ENCODE data around the gene ANO10. TPM values are rescaled to one million over a fixed set of nuclear protein-coding genes. Genes with fewer than 3 reads are reported as not detected.
A peak's percentile ranks its signal among the peaks of the same experiment; 100 is the strongest.

Gene ANO10
- polyA plus RNA-seq, 1 donor from 2014 or later, result 5.8 TPM

DNA sequence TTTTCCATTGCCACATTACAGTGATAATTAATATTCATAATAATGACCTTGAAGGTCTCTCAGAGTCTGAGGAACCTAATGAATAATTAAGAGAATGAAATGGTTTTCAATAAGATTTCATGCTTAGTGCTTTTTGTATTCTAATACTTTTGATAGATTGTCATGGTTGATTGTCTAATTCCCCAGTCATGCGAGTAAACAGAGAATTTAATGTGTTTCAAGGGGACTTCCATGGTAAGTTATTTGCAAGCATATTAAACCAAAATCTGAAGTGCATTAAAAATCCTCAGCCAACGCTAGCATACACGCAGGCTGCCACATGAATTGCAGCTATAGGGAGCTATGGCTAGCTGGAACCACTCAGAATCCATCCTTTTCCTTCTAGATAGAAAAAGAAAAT lies 18.9 kb upstream of the ANO10 start:
- H3K9me3 Mint-ChIP-seq, result no peaks in the 10 kb centered on the region
- H3K27me3 Mint-ChIP-seq, result peaks cover 1% of the 10 kb centered on the region
- no peak overlapping the region for H3K27ac Mint-ChIP-seq
- peaks cover 2% of the 10 kb centered on the region for H3K36me3 Mint-ChIP-seq
- H3K4me3 Mint-ChIP-seq, result no peak overlapping the region
- H3K4me1 Mint-ChIP-seq, result peaks cover 0 to 1% (median 0%) of the 10 kb centered on the region in 3 donors

- Mint-ChIP-seq H3K36me3 (peaks cover 2% of the 10 kb centered on the region), H3K9me3 (peaks cover 0 to under 1% (median 0%) of the 10 kb centered on the region in 3 donors), H3K27ac (no peak overlapping the region), H3K4me1 (peaks cover 0 to 1% (median 0%) of the 10 kb centered on the region in 3 donors), H3K4me3 (no peak overlapping the region), H3K27me3 (peaks cover 3% of the 10 kb centered on the region)
Measured at GRCh38 chr3:43638594-43639447, 17.0 kb upstream of the ANO10 start.

DNA sequence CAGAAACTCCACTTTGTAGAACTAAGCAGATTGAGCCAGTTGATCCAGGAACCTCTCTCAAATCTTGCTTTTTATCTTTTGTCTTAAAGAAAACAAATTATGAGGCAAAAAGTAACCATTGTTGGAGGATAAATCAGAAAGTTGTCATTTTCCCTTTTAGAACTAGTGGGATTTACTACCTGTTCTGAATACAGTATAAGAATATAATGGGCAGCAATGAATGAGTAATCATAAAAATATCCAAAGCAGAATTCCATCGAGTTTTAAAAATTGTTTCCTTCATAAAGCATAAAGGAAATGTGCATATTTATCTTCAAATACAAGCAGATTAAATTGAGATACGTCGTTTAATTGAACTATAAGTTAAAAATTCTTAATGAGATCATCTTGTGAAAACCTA lies 15.9 kb upstream of the ANO10 start:
- Mint-ChIP-seq H3K4me3 (no peak overlapping the region), H3K36me3 (peaks cover 2% of the 10 kb centered on the region), H3K9me3 (peaks cover 0 to 4% (median 0%) of the 10 kb centered on the region in 3 donors), H3K27me3 (peaks cover 3% of the 10 kb centered on the region), H3K4me1 (peaks cover 0 to 1% (median 0%) of the 10 kb centered on the region in 3 donors), H3K27ac (no peak overlapping the region)

DNA sequence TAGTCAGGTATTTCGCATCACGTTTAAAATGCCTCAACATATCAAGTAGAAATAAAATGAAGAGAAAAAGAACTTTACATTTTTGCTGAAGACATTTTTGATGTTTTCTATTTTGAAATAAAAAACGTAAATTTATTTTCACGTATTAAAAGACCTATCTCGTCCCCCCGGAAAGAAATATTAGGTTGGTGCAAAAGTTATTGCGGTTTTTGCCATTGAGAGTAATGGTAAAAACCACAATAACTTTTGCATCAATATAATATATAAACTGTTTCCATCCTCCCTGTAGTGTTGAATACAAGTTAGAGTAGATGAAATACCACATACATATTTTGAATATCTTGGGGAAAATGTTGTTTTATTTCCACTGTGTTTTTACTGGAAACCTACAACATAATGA lies 11.2 kb upstream of the ANO10 start:
- Mint-ChIP-seq H3K4me3 (no peak overlapping the region), H3K36me3 (no peaks in the 10 kb centered on the region), H3K4me1 (no peaks in the 10 kb centered on the region), H3K27ac (no peak overlapping the region), H3K27me3 (peaks cover 2% of the 10 kb centered on the region), H3K9me3 (peaks cover 0 to 4% (median 2%) of the 10 kb centered on the region in 3 donors)

- Mint-ChIP-seq H3K4me3 (no peak overlapping the region), H3K27me3 (peaks cover 2% of the 10 kb centered on the region), H3K27ac (no peak overlapping the region), H3K9me3 (peaks cover 0 to 4% (median 2%) of the 10 kb centered on the region in 3 donors), H3K36me3 (no peaks in the 10 kb centered on the region), H3K4me1 (no peaks in the 10 kb centered on the region)
Measured at GRCh38 chr3:43632269-43632733, 10.5 kb upstream of the ANO10 start.

DNA sequence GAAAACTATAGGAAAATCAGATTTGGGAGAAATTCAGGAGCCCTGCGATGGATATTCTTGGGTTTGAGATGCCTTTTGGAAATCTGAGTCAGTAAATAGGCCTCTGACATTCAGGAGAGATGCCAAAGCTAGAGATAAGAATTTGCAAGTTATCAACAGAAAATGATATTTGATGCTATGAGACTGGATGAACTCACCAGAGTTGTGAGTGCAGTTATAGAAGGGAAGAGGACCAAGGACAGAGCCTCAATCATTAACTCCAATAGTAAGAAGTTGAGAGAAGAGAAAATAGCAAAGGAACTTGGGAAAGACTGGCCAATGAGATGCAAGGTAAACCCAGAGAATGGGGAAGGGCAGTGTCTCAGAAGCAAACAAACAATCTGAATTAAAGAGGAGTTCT lies 7.9 kb upstream of the ANO10 start:
- Mint-ChIP-seq H3K27me3 (peaks cover 3% of the 10 kb centered on the region), H3K9me3 (peaks cover 0 to 4% (median 2%) of the 10 kb centered on the region in 3 donors), H3K27ac (no peak overlapping the region), H3K4me1 (no peaks in the 10 kb centered on the region), H3K4me3 (no peak overlapping the region), H3K36me3 (peaks cover 3% of the 10 kb centered on the region)

DNA sequence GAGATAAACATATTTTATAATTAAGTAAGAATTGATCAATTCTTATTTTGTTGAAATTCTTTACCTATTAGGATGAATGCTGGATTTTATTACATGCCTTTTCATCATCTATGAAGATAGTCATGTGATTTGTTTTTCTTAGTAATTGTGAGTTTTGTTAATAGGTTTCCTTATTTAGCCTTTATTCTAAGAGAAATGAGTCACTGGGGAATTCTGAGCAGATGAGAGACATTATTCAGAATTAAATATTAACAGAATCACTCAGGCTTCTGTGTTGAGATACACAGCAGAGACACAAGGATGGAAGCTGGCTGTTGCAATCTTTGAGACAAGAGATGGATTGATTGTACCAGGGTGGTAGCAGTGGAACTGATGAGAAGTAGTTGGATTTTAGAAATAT lies 7.4 kb upstream of the ANO10 start:
- peaks cover 2% of the 10 kb centered on the region for H3K27me3 Mint-ChIP-seq
- H3K36me3 Mint-ChIP-seq, result peaks cover 3% of the 10 kb centered on the region
- H3K4me3 Mint-ChIP-seq, result no peak overlapping the region
- peaks cover 0 to 4% (median 2%) of the 10 kb centered on the region in 3 donors for H3K9me3 Mint-ChIP-seq
- H3K27ac Mint-ChIP-seq, result no peak overlapping the region
- no peaks in the 10 kb centered on the region for H3K4me1 Mint-ChIP-seq

GRCh38 chr3:43627360-43627759 lies 5.5 kb upstream of the ANO10 start:
- H3K9me3 Mint-ChIP-seq, result peaks cover 0 to 2% (median 0%) of the 10 kb centered on the region in 3 donors
- H3K4me1 Mint-ChIP-seq, result peaks cover 2 to 7% (median 4%) of the 10 kb centered on the region in 3 donors
- H3K4me3 Mint-ChIP-seq, result no peak overlapping the region
- H3K27ac Mint-ChIP-seq, result no peak overlapping the region
- peaks cover 2% of the 10 kb centered on the region for H3K27me3 Mint-ChIP-seq
- H3K36me3 Mint-ChIP-seq, result peaks cover 3% of the 10 kb centered on the region

GRCh38 chr3:43624619-43625305 lies 3.0 kb upstream of the ANO10 start:
- peaks cover 3% of the 10 kb centered on the region for H3K36me3 Mint-ChIP-seq
- H3K4me1 Mint-ChIP-seq, result peaks cover 8 to 11% (median 8%) of the 10 kb centered on the region in 3 donors
- H3K4me3 Mint-ChIP-seq, result peak overlapping the region in 1 of 4 donors; percentile 72
- no peaks in the 10 kb centered on the region for H3K9me3 Mint-ChIP-seq
- H3K27me3 Mint-ChIP-seq, result peaks cover 2% of the 10 kb centered on the region
- no peak overlapping the region for H3K27ac Mint-ChIP-seq

DNA sequence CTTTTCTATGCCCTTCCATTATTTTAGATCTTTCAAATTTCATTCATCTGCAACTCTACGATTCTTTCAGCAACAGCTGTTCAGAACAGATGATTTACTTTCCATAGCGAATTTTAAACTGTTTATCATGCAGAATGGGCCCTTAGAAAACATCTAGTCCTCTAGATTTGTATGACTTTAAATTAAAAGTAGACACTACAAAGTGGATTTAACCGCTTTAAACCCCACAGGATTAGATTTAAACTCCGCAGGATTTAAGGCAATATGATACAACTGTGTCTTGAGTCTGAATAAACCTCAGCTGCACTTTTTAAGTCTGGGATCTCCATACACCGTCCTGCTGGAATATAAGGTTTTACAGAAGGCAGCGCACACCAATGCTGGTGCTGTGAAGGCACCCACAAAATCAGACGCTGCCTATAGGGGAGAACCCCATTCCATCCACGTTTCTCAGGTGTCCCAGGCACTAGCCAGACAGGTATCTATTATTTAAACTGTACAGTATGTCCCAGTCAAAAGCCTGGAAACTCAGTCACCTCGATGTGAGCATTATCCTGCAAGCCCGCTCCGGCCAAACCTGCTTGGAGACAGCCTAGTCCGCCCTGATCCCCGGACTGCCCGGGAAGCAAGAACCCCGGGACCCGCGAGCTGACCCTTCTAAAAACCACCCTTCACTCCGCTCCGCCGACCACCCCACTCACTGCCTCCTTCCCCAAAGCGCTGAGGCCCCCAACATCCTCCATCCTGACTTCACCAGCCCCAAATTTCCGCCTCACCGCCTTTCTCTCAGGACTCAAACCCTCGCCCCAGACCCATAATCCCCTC lies 768 bp downstream of the ANO10 start:
- H3K4me3 Mint-ChIP-seq, result peak overlapping the region; percentile 82 to 95 (median 92)

GRCh38 chr3:43619588-43619987 lies 2.2 kb downstream of the ANO10 start:
- Mint-ChIP-seq H3K4me3 (peak overlapping the region in 1 of 4 donors; percentile 82), H3K27ac (no peak overlapping the region), H3K27me3 (no peaks in the 10 kb centered on the region), H3K4me1 (peaks cover 8 to 14% (median 11%) of the 10 kb centered on the region in 3 donors), H3K36me3 (no peaks in the 10 kb centered on the region), H3K9me3 (no peaks in the 10 kb centered on the region)

More for the DNA sequence above, 768 bp downstream of the ANO10 start:
- Mint-ChIP-seq H3K4me1 (peaks cover 8 to 14% (median 11%) of the 10 kb centered on the region in 3 donors), H3K36me3 (peaks cover 3% of the 10 kb centered on the region), H3K27me3 (peaks cover 2% of the 10 kb centered on the region), H3K27ac (peak overlapping the region in 1 of 3 donors; percentile 47), H3K9me3 (no peaks in the 10 kb centered on the region)

DNA sequence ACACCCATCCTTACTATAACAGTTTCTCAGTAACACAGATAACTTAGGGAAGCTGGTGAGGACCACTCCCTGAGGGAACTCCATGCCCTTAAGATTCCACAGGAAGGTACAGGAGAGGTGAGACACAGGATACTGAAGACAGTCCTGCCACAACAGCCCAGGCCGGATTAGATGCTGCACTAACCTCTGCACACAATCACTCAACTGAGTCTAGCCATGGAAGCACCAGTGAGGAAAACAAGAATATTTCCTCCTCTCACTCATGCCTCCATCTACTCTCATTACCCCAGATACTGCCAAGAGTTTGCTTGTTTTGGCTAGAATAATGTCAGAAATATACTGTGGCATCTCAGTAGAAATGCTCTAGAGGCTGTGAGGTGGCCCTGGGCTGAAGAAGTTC lies 3.7 kb downstream of the ANO10 start:
- H3K9me3 Mint-ChIP-seq, result no peaks in the 10 kb centered on the region
- H3K27me3 Mint-ChIP-seq, result no peaks in the 10 kb centered on the region
- peak overlapping the region in 1 of 3 donors; percentile 20 for H3K27ac Mint-ChIP-seq
- H3K4me1 Mint-ChIP-seq, result peaks cover 8 to 14% (median 11%) of the 10 kb centered on the region in 3 donors
- no peaks in the 10 kb centered on the region for H3K36me3 Mint-ChIP-seq
- no peak overlapping the region for H3K4me3 Mint-ChIP-seq

- H3K4me3 Mint-ChIP-seq, result no peak overlapping the region
Measured at GRCh38 chr3:43616034-43616433, 5.8 kb downstream of the ANO10 start.

DNA sequence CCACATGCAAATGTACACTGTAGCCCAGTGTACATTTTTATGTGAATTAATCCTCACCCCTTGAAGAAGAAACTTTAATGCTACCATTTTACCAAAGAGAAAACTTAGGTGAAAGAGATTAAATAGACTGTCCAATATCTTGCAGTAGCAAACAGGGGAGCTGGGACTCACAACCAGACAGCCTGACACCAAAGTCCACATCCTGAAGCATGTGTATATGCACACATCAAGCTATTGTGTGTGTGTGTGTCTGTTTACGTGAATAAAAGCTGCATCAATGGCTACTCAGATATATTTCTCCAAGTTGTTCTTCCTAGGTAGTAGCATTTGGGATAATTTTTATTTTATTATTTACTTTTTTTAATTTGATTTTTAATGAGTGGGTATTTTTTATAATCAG lies 6.7 kb downstream of the ANO10 start:
- no peak overlapping the region for H3K4me3 Mint-ChIP-seq

More at GRCh38 chr3:43616034-43616433, 5.8 kb downstream of the ANO10 start:
- Mint-ChIP-seq H3K9me3 (no peaks in the 10 kb centered on the region), H3K27me3 (no peaks in the 10 kb centered on the region), H3K27ac (no peak overlapping the region), H3K4me1 (peaks cover 3 to 4% (median 4%) of the 10 kb centered on the region in 3 donors), H3K36me3 (no peaks in the 10 kb centered on the region)

More for the DNA sequence above, 6.7 kb downstream of the ANO10 start:
- H3K9me3 Mint-ChIP-seq, result no peaks in the 10 kb centered on the region
- no peak overlapping the region for H3K27ac Mint-ChIP-seq
- no peaks in the 10 kb centered on the region for H3K27me3 Mint-ChIP-seq
- no peaks in the 10 kb centered on the region for H3K36me3 Mint-ChIP-seq
- peaks cover 0 to 4% (median 3%) of the 10 kb centered on the region in 3 donors for H3K4me1 Mint-ChIP-seq
